Activated T-cell treated with anti-CD3 and anti-CD28 coated beads for 48 hours (primary cell): ENCODE data around the gene EHD2.
A peak's percentile ranks its signal among the peaks of the same experiment; 100 is the strongest.
"Not testable (repeated sequence)": the region's sequence is repeated elsewhere in the genome, so short reads cannot be mapped to it uniquely, and the experiment has no call there.

Source experiments
- DNase-seq: peaks from one replicate; pipeline ENCODE4 v3.0.0-alpha.2; 2020; ENCODE audit warnings: low read depth

Gene EHD2

GRCh38 chr19:47714855-47715254 is 1.6 kb downstream of the EHD2 start:
- not testable (repeated sequence) for DNase-seq

- DNase-seq = no peak
Measured at GRCh38 chr19:47716270-47716937, 3.2 kb downstream of the EHD2 start.

GRCh38 chr19:47718415-47719046 is 5.3 kb downstream of the EHD2 start:
- DNase-seq = not testable (repeated sequence)

GRCh38 chr19:47719047-47719859 is 6.0 kb downstream of the EHD2 start:
- DNase-seq = no peak

- DNase-seq = no peak
Measured at GRCh38 chr19:47720669-47721422, 7.6 kb downstream of the EHD2 start.

GRCh38 chr19:47723581-47723940 is 10.3 kb downstream of the EHD2 start:
- no peak for DNase-seq

- no peak for DNase-seq
Measured at GRCh38 chr19:47725759-47726401, 12.7 kb downstream of the EHD2 start.

- DNase-seq = no peak
Measured at GRCh38 chr19:47726467-47726866, 13.2 kb downstream of the EHD2 start.

GRCh38 chr19:47728295-47728694 is 15.1 kb downstream of the EHD2 start:
- not testable (repeated sequence) for DNase-seq

- no peak for DNase-seq
Measured at GRCh38 chr19:47729468-47729798, 16.2 kb downstream of the EHD2 start.

GRCh38 chr19:47729799-47730520 is 16.7 kb downstream of the EHD2 start:
- peak; percentile 73 for DNase-seq

- no peak for DNase-seq
Measured at GRCh38 chr19:47730521-47730889, 17.3 kb downstream of the EHD2 start.

- DNase-seq = no peak
Measured at GRCh38 chr19:47730910-47731309, 17.7 kb downstream of the EHD2 start.

GRCh38 chr19:47735131-47735530 is 21.9 kb downstream of the EHD2 start:
- DNase-seq = no peak

GRCh38 chr19:47740866-47741519 is 27.8 kb downstream of the EHD2 start:
- no peak for DNase-seq

GRCh38 chr19:47741544-47742140 is 28.4 kb downstream of the EHD2 start:
- DNase-seq = no peak

- no peak for DNase-seq
Measured at GRCh38 chr19:47742634-47743033, 29.4 kb downstream of the EHD2 start.

GRCh38 chr19:47745010-47745901 is 32.0 kb downstream of the EHD2 start, which contains the start of gene NOP53:
Gene NOP53, plus strand, starts transcription at chr19:47745546. Its CDS starts 14 bp downstream, at chr19:47745560.
- peak; percentile 93 for DNase-seq

- not testable (repeated sequence) for DNase-seq
Measured at GRCh38 chr19:47746129-47746528, 32.9 kb downstream of the EHD2 start.
